Endometrium (tissue), 2 donors: ENCODE data around the gene NACA.

Source experiments
- FAIRE-seq: peaks from 2 replicates; lab custom pipeline; 2012; peaks lifted over from hg19 to GRCh38; lab: Jason Lieb, UNC
- donor health status: control.
- donor health status: control.

The NACA gene

DNA sequence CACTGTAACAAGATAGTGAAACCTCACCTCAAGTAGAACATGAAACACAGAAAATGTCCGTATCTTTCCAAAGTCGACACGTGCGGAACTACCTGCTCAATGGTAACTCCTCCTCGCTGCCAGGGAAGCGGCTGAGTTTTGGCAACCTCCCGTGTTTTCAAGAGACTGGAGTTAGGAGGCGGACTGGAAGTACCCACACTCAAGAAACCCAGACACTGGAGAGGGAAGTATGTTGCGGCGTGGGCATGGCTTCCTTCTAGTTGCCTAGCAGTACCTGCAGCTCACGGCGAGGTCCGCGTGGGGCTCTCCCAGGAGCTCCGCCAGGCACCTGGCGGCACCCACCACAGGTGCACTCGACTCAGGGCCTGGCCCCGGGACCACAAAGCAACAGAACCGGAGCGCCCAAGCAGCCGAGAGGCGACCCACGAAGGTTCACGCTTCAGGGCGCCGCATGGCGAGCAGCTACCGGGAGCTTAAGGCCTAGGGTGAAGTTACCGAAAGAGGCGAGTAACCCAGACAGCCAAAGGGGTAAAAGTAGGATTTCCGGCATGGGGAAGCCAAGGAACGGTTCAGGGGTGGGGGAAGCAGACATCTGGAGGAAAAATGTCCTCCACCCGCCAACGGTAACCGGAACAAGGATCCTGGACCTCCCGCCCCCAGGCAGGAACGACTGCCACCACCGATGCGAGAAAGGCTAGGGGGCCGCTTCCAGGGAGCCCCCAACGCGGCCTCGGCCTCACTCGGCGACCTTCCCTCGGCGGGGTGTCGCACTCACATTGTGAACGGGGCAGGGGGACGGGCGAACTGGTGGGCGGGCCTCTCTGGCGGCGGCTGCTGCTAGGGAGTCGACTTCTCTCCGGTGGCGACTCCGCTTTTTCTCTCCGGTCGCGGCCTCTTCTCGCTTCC is 37.6 kb downstream of the NACA start:
- FAIRE-seq, result no peak

DNA sequence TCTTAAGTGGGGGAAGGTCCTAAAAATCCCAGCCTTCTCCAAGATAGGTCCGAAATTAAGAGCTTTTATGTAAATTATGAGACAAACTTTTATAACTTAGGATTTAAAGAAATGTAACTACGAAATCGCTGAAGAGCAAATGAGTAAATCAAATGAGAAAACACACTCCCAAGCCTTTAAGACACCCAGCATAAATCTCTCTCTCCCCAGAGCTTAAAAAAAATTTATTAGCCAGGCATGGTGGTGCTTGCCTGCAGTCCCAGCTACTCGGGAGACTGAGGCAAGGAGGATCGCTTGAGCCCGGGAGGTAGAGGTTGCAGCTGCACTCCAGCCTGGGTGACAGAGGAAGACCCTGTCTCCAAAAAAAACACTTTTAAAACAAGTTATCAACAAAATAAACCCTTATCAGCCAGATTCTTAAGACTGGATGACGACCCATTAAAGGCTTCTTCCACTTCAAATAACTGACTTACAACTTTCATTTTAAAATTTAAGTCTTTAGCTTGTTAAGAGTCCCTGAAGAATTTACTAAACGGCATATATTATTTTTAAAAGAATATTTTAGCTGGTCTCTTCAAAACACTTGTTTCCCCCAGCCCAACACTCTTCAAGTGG is 40.2 kb downstream of the NACA start:
- no peak for FAIRE-seq

- no peak for FAIRE-seq
Measured at GRCh38 chr12:56682323-56682722, 42.8 kb downstream of the NACA start.

DNA sequence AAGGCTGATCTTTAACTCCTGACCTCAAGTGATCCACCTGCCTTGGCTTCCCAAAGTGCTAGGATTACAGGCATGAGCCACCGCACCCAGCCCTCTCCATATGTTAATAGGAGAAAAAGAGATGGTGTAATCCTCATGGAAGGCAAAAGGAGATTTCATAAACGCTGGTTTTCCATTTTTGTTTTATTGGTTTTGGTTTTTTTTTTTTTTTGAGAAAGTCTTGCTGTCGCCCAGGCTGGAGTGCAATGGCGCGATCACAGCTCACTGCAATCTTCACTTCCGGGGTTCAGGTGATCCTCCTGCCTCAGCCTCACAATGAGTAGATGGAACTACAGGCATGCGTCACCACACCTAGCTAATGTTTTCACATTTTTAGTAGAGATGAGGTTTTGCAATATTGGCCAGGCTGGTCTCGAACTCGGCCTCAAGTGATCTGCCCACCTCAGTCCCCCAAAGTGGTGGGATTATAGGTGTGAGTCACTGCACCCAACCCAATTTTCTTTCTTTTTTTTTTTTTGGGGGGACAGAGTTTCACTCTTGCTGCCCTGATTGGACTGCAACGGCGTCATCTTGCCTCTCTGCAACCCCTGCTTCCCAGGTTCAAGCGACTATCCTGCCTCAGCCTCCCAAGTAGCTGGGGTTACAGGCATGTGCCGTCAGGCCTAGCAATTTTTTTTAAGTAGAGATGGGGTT is 45.1 kb downstream of the NACA start:
- FAIRE-seq, result no peak

DNA sequence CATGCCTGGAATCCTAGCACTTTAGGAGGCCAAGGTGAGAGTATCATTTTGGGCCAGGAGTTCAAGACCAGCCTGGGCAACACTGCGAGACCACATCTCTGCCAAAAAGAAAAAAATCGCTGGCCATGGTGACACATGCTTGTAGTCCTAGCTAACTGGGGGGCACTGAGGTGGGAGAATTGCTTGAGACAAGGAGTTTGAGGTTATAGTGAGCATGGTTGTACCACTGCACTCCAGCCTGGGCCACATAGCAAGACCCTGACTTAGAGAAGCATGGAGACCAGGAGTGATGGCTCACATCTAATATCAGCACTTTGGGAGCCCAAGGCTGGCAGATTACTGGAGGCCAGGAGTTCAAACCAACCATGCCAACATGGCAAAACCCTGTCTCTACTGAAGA is 46.2 kb downstream of the NACA start:
- no peak for FAIRE-seq

DNA sequence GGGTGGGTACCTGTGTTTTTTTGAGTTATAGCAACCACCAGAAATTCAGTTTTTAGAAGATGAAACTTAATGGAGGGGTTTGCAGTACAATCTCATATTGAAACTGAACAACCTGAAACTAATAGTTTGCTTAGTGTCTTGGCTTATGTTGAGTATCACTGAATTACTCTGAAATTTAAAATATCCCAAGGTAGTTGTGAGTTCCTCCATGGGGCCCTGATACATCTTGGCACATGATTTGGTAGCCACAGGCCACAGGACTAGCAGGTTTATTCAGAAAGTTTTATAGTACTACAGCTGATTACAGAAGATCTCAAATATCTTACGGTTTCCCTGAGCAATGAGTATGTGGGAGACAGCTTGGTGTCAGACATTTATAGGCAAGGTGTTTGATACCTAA is 47.4 kb downstream of the NACA start:
- no peak for FAIRE-seq

DNA sequence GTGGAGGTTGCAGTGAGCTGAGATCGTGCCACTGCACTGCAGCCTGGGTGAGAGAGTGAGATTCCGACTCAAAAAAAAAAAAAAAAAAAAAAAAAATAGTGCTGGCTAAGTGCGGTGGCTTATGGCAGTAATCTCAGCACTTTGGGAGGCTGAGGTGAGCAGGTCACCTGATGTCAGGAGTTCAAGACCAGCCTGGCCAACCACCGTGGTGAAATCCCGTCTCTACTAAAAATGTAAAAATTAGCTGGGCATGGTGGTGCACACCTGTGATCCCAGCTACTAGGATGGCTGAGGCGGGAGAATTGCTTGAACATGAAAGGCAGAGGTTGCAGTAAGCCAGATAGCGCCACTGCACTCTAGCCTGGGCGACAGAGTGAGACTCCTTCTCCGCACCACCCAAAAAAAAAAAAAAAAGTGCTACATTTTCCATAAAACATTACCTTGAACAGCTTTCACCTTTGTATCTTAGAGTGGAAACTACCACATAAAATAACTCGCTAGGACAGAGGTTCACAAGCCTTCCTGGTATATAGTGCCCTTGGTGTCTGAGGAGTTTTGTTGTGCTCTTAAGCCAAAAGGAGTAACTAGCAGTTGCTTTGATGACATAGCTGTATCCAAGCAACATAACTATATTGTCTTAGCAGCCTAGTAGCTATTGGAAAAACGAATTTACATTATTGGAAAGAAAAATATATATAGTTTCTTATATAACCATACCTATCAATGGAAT is 48.1 kb downstream of the NACA start:
- no peak for FAIRE-seq

DNA sequence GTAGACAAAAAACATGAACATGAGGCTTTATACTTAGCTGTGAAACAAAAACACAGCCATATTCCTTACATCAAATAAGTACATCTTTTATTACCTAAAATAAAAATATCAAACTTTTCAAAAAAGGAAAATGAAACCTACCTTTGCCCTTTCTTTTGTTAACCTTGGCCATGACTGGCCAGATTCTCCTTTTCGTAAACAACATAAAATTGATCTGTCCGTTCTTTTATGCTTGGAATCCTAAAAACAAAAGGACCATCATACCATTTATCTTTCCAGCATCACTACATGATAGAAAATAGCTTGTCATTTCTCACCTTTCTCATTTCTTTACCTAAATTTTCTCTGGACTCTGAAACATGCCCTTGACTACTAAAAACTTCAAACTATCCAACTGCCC is 53.5 kb downstream of the NACA start:
- FAIRE-seq, result no peak

GRCh38 chr12:56670836-56671235 is 54.3 kb downstream of the NACA start:
- no peak for FAIRE-seq

- no peak for FAIRE-seq
Measured at GRCh38 chr12:56668197-56668457, 57.0 kb downstream of the NACA start.
